ENCODE measurements around the gene ASIP.

- TF ChIP-seq CTCF (optimal IDR thresholded peaks at IDR 0.05 in 1 of 3, IDR thresholded peaks at IDR 0.05 in 1 of 3, conservative IDR thresholded peaks at IDR 0.05 in 1 of 3; ENCODE audit: extremely low read depth in 1 of 3, insufficient read depth in 2 of 3, low read length in 3 of 3) (no peak), EZH2 (IDR thresholded peaks at IDR 0.05; ENCODE audit: low read length) (no peak)
Observed at GRCh38 chr20:34309691-34310090, 68.5 kb downstream of the ASIP start.

Data from keratinocyte (primary cell).